ENCODE results near the gene POLG2.

- TF ChIP-seq CTCF (IDR thresholded peaks at IDR 0.05; ENCODE audit: low read depth, low read length, poor library complexity, severe bottlenecking) (no peak), EZH2phosphoT487 (IDR thresholded peaks at IDR 0.05; ENCODE audit: borderline replicate concordance, low read length) (no peak)
Measured at GRCh38 chr17:64471440-64471839, 25.4 kb downstream of the POLG2 start.

Data from DOHH2 (cell line).